ENCODE measurements around the gene SLC6A19.

- TF ChIP-seq CTCF (IDR thresholded peaks at IDR 0.05; ENCODE audit: low read depth, low read length), result no peak
- TF ChIP-seq EZH2phosphoT487 (IDR thresholded peaks at IDR 0.05; ENCODE audit: low read depth), result no peak
Observed at GRCh38 chr5:1182633-1183423, 18.6 kb upstream of the SLC6A19 start.

All from OCI-LY3 (cell line).